A673 (cell line): ENCODE data around the gene HAUS2. TPM values are rescaled to one million over a fixed set of nuclear protein-coding genes. Genes with fewer than 3 reads are reported as not detected.

Experiments used
- BruUV-seq: library from RNA; stranded (reverse); fragments of 400-500 nt; replicated peaks from 2 replicates; lab custom pipeline; 2021; lab: Mats Ljungman, UMichigan
- CTCF ChIA-PET: fragments of 300-600 bp; sonication (Branson Sonifier 250); formaldehyde crosslinking; loops from one replicate; lab custom pipeline; 2022; ENCODE audit warnings: antibody characterized with exemption; lab: Charles Lee
- POLR2A ChIA-PET: fragments of 300-600 bp; sonication (Branson Sonifier 250); formaldehyde crosslinking; loops from one replicate; lab custom pipeline; 2022; ENCODE audit warnings: antibody characterized with exemption; ENCODE audit not compliant: low non-redundant PET; lab: Charles Lee
- DNase-seq: peaks from one replicate; pipeline ENCODE4 v3.0.0-alpha.2; 2015; ENCODE audit warnings: low spot score
- H3K27ac ChIP-seq: fragments of 200-600 bp; sonication (generic); 2 replicates; pipeline ENCODE4 v1.5.1; 2016; ENCODE audit warnings: mixed run types, low read depth, mild to moderate bottlenecking, mixed read lengths, antibody characterized with exemption, low read length; ENCODE audit not compliant: poor library complexity, severe bottlenecking
- H3K27me3 ChIP-seq: fragments of 200-600 bp; sonication (generic); replicated peaks from 2 replicates; pipeline ENCODE4 v1.6.1; 2017; ENCODE audit warnings: mixed run types, low read depth, mild to moderate bottlenecking, mixed read lengths, antibody characterized with exemption, low read length; ENCODE audit not compliant: insufficient read depth, poor library complexity
- H3K36me3 ChIP-seq: fragments of 200-600 bp; sonication (generic); 2 replicates; pipeline ENCODE4 v1.6.1; 2016; ENCODE audit warnings: mixed run types, mild to moderate bottlenecking, mixed read lengths, antibody characterized with exemption, low read length; ENCODE audit not compliant: insufficient read depth, poor library complexity, severe bottlenecking
- H3K4me1 ChIP-seq: fragments of 200-600 bp; sonication (generic); 2 replicates; pipeline ENCODE4 v1.6.1; 2017; ENCODE audit warnings: mixed run types, mild to moderate bottlenecking, mixed read lengths, antibody characterized with exemption, low read length; ENCODE audit not compliant: insufficient read depth, poor library complexity, severe bottlenecking
- H3K4me3 ChIP-seq: fragments of 200-600 bp; sonication (generic); 2 replicates; pipeline ENCODE4 v1.5.1; 2016; ENCODE audit warnings: low read depth, mixed run types, mild to moderate bottlenecking, mixed read lengths, low read length; ENCODE audit not compliant: poor library complexity, severe bottlenecking
- H3K9me3 ChIP-seq: fragments of 200-600 bp; sonication (generic); 2 replicates; pipeline ENCODE4 v1.6.1; 2016; ENCODE audit warnings: mixed run types, low read depth, mild to moderate bottlenecking, mixed read lengths, antibody characterized with exemption, low read length; ENCODE audit not compliant: poor library complexity, severe bottlenecking
- EZH2 ChIP-seq: fragments of 200-600 bp; sonication (generic); IDR thresholded peaks from 2 replicates; pipeline ENCODE4 v1.6.1; 2017; ENCODE audit warnings: borderline replicate concordance, low read depth, mild to moderate bottlenecking, mixed read lengths, antibody characterized with exemption, low read length; ENCODE audit not compliant: poor library complexity, severe bottlenecking
- intact Hi-C: fragments of 100-400 bp; cut with micrococcal nuclease; formaldehyde crosslinking; loops from one replicate; pipeline ENCODE4 v1.10.0; 2022; ENCODE audit not compliant: unreplicated experiment
- total RNA-seq: library from RNA; stranded (reverse); gene quantifications from 2 replicates; pipeline ENCODE4 v1.2.3, GENCODE V29; 2021
- TF ChIP-seq, protein P1 (sequence below): fragments of 300-800, 200-600 bp; sonication (generic); conservative IDR thresholded peaks from 2 replicates; pipeline ENCODE4 v1.5.1; 2017; ENCODE audit warnings: low read depth, mild to moderate bottlenecking, antibody characterized with exemption, low read length, moderate library complexity, mixed read lengths

Gene HAUS2
- total RNA-seq, 1 experiment from 2014 or later: 44.1 TPM

DNA sequence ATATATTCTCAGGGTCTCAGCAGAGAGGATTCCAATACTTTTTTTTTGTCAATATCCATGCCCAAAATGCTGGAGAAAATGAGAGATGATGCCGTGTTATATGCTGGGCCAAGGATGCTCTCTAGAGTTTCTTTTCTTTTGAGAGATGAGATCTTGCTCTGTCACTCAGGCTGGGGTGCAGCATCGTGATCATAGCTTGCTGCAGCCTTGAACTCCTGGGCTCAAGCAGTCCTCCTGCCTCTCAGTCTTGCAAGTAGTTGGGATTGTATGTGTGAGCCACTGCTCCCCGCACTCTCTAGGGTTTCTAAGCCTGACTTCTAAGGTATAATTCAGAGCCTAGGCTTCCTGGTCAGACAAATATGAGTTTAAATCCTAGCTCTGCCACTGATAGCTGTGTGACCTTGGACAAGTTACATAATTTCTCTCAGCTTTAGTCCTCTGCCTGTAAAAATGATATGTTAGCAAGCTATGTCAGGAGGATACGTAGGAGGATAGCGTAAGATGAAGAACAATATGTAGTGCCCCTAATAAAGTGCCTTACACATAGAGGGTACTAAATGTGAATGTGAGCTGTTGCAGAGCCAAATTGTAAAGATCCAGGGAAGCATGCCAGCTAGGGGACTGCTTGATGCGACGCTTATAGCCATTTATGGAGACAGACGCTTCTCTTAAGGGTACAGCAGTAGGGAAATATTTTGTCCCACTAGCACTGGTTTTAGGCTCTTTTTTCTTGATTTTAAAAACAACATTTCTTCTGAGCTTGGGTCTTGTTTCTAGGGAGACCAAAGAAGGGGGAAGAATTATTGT, 34.1 kb downstream of the HAUS2 start:
- no peaks in the 10 kb centered on the region for H3K27me3 ChIP-seq
- intact Hi-C loops: loop anchor here (5.0 kb wide), 1 partner anchor 70 kb away; no protein-coding TSS in a partner anchor
- CTCF ChIA-PET: interaction anchor here (0.8 kb wide), 1 partner anchor 9 kb away, joined by 3 read pairs; no protein-coding TSS in a partner anchor
- POLR2A ChIA-PET: interaction anchor here (0.6 kb wide), 1 partner anchor 567 kb away, joined by 3 read pairs; no protein-coding TSS in a partner anchor
- no peaks in the 10 kb centered on the region for H3K9me3 ChIP-seq
- peak; percentile 29 for DNase-seq
- H3K4me1 ChIP-seq: peaks cover 38% of the 10 kb centered on the region
- no peak for TF ChIP-seq EZH2
- TF ChIP-seq, protein P1, sequence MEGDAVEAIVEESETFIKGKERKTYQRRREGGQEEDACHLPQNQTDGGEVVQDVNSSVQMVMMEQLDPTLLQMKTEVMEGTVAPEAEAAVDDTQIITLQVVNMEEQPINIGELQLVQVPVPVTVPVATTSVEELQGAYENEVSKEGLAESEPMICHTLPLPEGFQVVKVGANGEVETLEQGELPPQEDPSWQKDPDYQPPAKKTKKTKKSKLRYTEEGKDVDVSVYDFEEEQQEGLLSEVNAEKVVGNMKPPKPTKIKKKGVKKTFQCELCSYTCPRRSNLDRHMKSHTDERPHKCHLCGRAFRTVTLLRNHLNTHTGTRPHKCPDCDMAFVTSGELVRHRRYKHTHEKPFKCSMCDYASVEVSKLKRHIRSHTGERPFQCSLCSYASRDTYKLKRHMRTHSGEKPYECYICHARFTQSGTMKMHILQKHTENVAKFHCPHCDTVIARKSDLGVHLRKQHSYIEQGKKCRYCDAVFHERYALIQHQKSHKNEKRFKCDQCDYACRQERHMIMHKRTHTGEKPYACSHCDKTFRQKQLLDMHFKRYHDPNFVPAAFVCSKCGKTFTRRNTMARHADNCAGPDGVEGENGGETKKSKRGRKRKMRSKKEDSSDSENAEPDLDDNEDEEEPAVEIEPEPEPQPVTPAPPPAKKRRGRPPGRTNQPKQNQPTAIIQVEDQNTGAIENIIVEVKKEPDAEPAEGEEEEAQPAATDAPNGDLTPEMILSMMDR: no peak
- peaks cover 6% of the 10 kb centered on the region for H3K36me3 ChIP-seq
- H3K4me3 ChIP-seq: no peak overlapping the region
- peak overlapping the region; percentile 39 for H3K27ac ChIP-seq
- BruUV-seq: no TSS peak

DNA sequence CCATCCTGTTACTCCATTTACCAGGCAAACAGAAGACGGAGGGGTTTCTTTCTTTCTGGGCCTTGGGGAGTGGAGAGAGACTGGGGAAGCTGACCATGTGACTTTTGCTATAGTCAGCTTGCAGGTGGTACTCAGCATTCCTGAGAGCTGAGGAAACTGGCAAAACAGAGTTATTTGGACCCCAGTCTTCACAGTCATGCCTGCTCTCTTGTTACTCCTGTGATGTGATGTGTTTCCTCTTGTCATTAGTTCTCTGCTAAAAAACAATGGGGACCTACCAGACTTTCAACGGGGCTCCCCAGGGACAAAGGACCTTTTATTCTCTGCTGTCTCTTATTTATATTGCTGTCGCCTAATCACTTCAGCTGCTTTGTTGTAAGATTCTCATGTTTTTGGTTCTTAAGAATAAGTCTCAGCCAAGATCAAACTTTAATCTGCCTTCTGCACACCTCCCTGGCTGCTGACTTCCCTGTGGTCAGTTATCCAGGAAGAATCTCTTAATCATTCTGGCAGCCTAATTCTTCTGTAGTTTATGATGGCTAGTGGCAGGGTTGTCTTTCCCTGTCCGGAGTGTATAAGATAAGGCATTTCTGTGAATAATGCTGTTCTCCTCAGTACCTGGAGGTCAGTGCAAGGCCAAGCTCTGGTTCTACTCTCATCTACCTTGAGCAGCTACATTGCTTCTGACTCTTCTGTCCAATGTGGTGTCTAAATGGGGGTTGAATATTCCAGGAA, 35.6 kb downstream of the HAUS2 start:
- Histone ChIP-seq H3K4me3 (no peak overlapping the region), H3K9me3 (no peaks in the 10 kb centered on the region), H3K27me3 (no peaks in the 10 kb centered on the region), H3K4me1 (peaks cover 38% of the 10 kb centered on the region), H3K36me3 (peaks cover 6% of the 10 kb centered on the region), H3K27ac (peak overlapping the region; percentile 39)
- intact Hi-C loops: loop anchor here (5.0 kb wide), 1 partner anchor 68 kb away; no protein-coding TSS in a partner anchor
- ChIA-PET CTCF (no interaction called here), POLR2A (interaction anchor here (0.6 kb wide), 1 partner anchor 133 kb away, joined by 3 read pairs; no protein-coding TSS in a partner anchor)
- DNase-seq: peak; percentile 48
- TF ChIP-seq EZH2: no peak
- TF ChIP-seq, protein P1: no peak
- no TSS peak for BruUV-seq

DNA sequence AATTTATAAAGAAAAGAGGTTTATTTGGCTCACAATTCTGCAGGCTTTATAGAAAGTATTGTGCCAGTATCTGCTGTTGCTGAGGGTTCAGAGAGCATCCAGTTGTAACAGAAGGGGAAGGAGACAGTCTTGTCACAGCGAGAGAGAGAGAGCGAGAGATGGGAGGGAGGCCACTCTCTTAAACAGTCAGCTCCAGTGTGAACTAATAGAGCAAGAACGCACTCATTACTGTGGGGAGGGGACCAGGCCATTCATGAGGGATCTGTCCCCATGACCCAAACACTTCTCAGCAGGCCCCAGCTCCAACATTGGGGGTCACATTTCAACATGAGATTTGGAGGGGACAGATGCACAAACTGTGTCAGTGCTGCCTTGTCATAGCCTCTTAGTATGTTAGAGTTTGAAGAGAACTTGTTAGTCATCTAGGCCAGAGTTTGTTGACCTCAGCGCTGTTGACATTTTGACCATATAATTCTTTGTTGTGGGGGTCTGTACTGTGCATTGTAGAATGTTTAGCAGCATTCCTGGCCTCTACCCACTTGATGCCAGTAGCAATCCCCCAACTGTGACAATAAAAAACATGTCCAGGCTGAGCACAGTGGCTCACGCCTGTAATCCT, 42.1 kb downstream of the HAUS2 start:
- no TSS peak for BruUV-seq
- Histone ChIP-seq H3K4me3 (no peak overlapping the region), H3K9me3 (no peaks in the 10 kb centered on the region), H3K4me1 (peaks cover 4% of the 10 kb centered on the region), H3K27ac (no peak overlapping the region), H3K36me3 (peaks cover 9% of the 10 kb centered on the region), H3K27me3 (no peaks in the 10 kb centered on the region)
- DNase-seq: no peak
- ChIA-PET POLR2A (interaction anchor here (0.6 kb wide), 1 partner anchor 80 kb away, joined by 3 read pairs; no protein-coding TSS in a partner anchor), CTCF (no interaction called here)
- intact Hi-C loops: no loop called here
- TF ChIP-seq EZH2: no peak
- TF ChIP-seq, protein P1: no peak
